Measurements from ENCODE around the gene CMSS1. TPM values are rescaled to one million over a fixed set of nuclear protein-coding genes. Genes with fewer than 3 reads are reported as not detected.

CMSS1 gene
- total and polyA plus RNA-seq, 4 donors = 3.8 to 19.5 (median 7.5) TPM

GRCh38 chr3:100195375-100195774, 377.7 kb downstream of the CMSS1 start:
- Histone ChIP-seq H3K4me3 (ENCODE audit: low read depth in 1 of 3, low read length in 3 of 3) (no peak overlapping the region), H3K27me3 (ENCODE audit: control insufficient read depth in 4 of 4, insufficient read depth in 4 of 4, low read length in 3 of 4) (no peaks in the 10 kb centered on the region), H3K36me3 (ENCODE audit: control insufficient read depth in 4 of 4, insufficient read depth in 3 of 4, low read depth in 1 of 4, low read length in 3 of 4) (no peaks in the 10 kb centered on the region), H3K9me3 (ENCODE audit: control insufficient read depth in 4 of 4, low read length in 3 of 4) (no peaks in the 10 kb centered on the region), H3K4me1 (ENCODE audit: control insufficient read depth in 4 of 4, insufficient read depth in 4 of 4, low read length in 3 of 4) (no peaks in the 10 kb centered on the region), H3K9ac (ENCODE audit: low read depth in 1 of 2, low read length in 2 of 2) (no peak overlapping the region), H3K27ac (ENCODE audit: low read depth in 1 of 2, low read length in 2 of 2) (no peak overlapping the region)
- WGBS = 96% methylated on average over 5 of the region's 5 CpGs
- TF ChIP-seq FOXA2 (IDR thresholded peaks at IDR 0.05) (no peak), MAX (IDR thresholded peaks at IDR 0.05) (no peak), SP1 (IDR thresholded peaks at IDR 0.05) (no peak), HNF4A (conservative IDR thresholded peaks at IDR 0.05) (no peak), EGR1 (IDR thresholded peaks at IDR 0.05; ENCODE audit: low read depth in 2 of 2) (no peak), RAD21 (IDR thresholded peaks at IDR 0.05) (no peak), HNF4G (IDR thresholded peaks at IDR 0.05) (no peak)
- TF ChIP-seq, protein P1, sequence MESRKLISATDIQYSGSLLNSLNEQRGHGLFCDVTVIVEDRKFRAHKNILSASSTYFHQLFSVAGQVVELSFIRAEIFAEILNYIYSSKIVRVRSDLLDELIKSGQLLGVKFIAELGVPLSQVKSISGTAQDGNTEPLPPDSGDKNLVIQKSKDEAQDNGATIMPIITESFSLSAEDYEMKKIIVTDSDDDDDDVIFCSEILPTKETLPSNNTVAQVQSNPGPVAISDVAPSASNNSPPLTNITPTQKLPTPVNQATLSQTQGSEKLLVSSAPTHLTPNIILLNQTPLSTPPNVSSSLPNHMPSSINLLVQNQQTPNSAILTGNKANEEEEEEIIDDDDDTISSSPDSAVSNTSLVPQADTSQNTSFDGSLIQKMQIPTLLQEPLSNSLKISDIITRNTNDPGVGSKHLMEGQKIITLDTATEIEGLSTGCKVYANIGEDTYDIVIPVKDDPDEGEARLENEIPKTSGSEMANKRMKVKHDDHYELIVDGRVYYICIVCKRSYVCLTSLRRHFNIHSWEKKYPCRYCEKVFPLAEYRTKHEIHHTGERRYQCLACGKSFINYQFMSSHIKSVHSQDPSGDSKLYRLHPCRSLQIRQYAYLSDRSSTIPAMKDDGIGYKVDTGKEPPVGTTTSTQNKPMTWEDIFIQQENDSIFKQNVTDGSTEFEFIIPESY (IDR thresholded peaks at IDR 0.05) = no peak
- TF ChIP-seq, protein P2, sequence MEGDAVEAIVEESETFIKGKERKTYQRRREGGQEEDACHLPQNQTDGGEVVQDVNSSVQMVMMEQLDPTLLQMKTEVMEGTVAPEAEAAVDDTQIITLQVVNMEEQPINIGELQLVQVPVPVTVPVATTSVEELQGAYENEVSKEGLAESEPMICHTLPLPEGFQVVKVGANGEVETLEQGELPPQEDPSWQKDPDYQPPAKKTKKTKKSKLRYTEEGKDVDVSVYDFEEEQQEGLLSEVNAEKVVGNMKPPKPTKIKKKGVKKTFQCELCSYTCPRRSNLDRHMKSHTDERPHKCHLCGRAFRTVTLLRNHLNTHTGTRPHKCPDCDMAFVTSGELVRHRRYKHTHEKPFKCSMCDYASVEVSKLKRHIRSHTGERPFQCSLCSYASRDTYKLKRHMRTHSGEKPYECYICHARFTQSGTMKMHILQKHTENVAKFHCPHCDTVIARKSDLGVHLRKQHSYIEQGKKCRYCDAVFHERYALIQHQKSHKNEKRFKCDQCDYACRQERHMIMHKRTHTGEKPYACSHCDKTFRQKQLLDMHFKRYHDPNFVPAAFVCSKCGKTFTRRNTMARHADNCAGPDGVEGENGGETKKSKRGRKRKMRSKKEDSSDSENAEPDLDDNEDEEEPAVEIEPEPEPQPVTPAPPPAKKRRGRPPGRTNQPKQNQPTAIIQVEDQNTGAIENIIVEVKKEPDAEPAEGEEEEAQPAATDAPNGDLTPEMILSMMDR (IDR thresholded peaks at IDR 0.05; ENCODE audit: low read depth, low read length, missing input control) = no peak
- no peak for DNase-seq (ENCODE audit: low spot score)

DNA sequence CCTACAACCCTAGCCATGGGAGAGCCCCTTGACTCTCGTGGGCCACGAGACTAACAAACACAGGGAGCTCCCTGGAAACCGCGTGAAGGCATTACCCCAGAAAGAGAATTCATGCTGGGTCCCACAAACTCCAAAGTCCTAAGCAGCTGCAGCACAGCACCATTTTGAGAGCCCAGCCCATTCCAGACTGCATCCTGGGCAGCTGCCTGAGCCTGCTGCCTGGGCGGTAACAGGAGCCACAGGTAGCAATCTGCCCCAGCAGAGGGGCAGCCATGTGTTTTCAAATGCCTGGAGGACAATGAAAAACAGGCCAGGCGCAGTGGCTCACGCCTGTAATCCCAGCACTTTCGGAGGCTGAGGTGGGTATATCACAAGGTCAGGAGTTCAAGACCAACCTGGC, 380.2 kb downstream of the CMSS1 start:
- H3K9me3 ChIP-seq (ENCODE audit: control insufficient read depth in 4 of 4, low read length in 3 of 4) = no peaks in the 10 kb centered on the region
- TF ChIP-seq JUND (IDR thresholded peaks at IDR 0.05) = no peak
- TF ChIP-seq FOXA2 (IDR thresholded peaks at IDR 0.05) = no peak
- no peak for DNase-seq (ENCODE audit: low spot score)
- H3K27me3 ChIP-seq (ENCODE audit: control insufficient read depth in 4 of 4, insufficient read depth in 4 of 4, low read length in 3 of 4) = no peaks in the 10 kb centered on the region
- H3K4me3 ChIP-seq (ENCODE audit: low read depth in 1 of 3, low read length in 3 of 3) = no peak overlapping the region
- WGBS = 97% methylated on average over 8 of the region's 8 CpGs
- no peaks in the 10 kb centered on the region for H3K36me3 ChIP-seq (ENCODE audit: control insufficient read depth in 4 of 4, insufficient read depth in 3 of 4, low read depth in 1 of 4, low read length in 3 of 4)
- no peak overlapping the region for H3K9ac ChIP-seq (ENCODE audit: low read depth in 1 of 2, low read length in 2 of 2)
- H3K27ac ChIP-seq (ENCODE audit: low read depth in 1 of 2, low read length in 2 of 2) = no peak overlapping the region
- H3K4me1 ChIP-seq (ENCODE audit: control insufficient read depth in 4 of 4, insufficient read depth in 4 of 4, low read length in 3 of 4) = no peaks in the 10 kb centered on the region

DNA sequence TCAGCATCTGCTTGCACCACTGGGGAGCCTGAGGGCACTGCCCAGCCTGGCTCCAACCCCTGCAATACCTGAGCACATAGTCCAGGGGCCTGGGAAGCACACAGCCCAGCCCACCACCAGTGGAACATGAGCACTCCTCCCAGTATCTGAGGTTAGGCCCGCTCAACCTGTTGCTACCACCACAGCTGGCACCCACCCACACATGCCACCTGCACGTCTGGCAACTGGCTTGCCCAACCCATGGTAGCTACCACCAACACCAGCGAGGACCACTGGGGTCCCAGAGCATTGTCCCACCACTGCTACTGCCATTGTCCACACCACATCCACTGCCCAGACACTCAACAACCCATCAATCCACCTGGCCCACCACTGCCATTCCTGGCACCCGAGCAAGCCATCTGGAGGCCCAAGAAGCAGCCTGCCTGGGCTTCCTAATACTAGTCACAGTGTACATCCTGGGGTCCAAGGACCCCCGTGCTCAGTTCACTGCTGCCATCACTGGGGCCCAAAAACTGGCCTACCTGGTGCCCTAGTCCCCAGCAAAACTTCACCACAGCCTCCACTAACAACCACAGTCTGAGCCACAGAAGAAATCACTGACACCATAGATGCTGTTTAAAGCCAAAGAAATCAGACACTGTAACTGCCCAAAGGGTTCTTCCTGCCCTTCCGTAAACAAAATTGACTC, 381.1 kb downstream of the CMSS1 start:
- H3K27ac ChIP-seq (ENCODE audit: low read depth in 1 of 2, low read length in 2 of 2) = no peak overlapping the region
- WGBS = 94% methylated on average over 6 of the region's 6 CpGs
- TF ChIP-seq YY1 (IDR thresholded peaks at IDR 0.05) = no peak
- TF ChIP-seq HNF4G (IDR thresholded peaks at IDR 0.05) = no peak
- TF ChIP-seq RAD21 (IDR thresholded peaks at IDR 0.05) = no peak
- TF ChIP-seq RXRA (IDR thresholded peaks at IDR 0.05) = no peak
- no peak for TF ChIP-seq REST (IDR thresholded peaks at IDR 0.05)
- no peak for TF ChIP-seq ATF3 (IDR thresholded peaks at IDR 0.05)
- TF ChIP-seq EGR1 (IDR thresholded peaks at IDR 0.05; ENCODE audit: low read depth in 2 of 2) = no peak
- TF ChIP-seq FOXA2 (IDR thresholded peaks at IDR 0.05) = no peak
- TF ChIP-seq, protein P1 (IDR thresholded peaks at IDR 0.05) = no peak
- TF ChIP-seq MAX (IDR thresholded peaks at IDR 0.05) = no peak
- TF ChIP-seq TAF1 (conservative IDR thresholded peaks at IDR 0.05) = no peak
- TF ChIP-seq NR2F2 (IDR thresholded peaks at IDR 0.05) = no peak
- no peak for TF ChIP-seq SP1 (IDR thresholded peaks at IDR 0.05)

More for the DNA sequence above, 381.1 kb downstream of the CMSS1 start:
- H3K36me3 ChIP-seq (ENCODE audit: control insufficient read depth in 4 of 4, insufficient read depth in 3 of 4, low read depth in 1 of 4, low read length in 3 of 4) = no peaks in the 10 kb centered on the region
- no peaks in the 10 kb centered on the region for H3K27me3 ChIP-seq (ENCODE audit: control insufficient read depth in 4 of 4, insufficient read depth in 4 of 4, low read length in 3 of 4)
- no peaks in the 10 kb centered on the region for H3K4me1 ChIP-seq (ENCODE audit: control insufficient read depth in 4 of 4, insufficient read depth in 4 of 4, low read length in 3 of 4)
- H3K9me3 ChIP-seq (ENCODE audit: control insufficient read depth in 4 of 4, low read length in 3 of 4) = no peaks in the 10 kb centered on the region
- no peak overlapping the region for H3K4me3 ChIP-seq (ENCODE audit: low read depth in 1 of 3, low read length in 3 of 3)
- DNase-seq (ENCODE audit: low spot score) = no peak
- H3K9ac ChIP-seq (ENCODE audit: low read depth in 1 of 2, low read length in 2 of 2) = no peak overlapping the region
